Smooth muscle cell of the coronary artery (primary cell): Measurements from ENCODE around the gene CYP2C18. TPM values are rescaled to one million over a fixed set of nuclear protein-coding genes. Genes with fewer than 3 reads are reported as not detected.

ENCODE experiments used
- total RNA-seq: library from RNA; depleted of rRNA; stranded (reverse); fragments of >200 nt; gene quantifications from 2 replicates; pipeline ENCODE4 v1.2.3, GENCODE V29; 2014; ENCODE audit warnings: low replicate concordance

The CYP2C18 gene
- not detected in 2 replicates for total RNA-seq

GRCh38 chr10:94683214-94684054 is at the start of gene CYP2C18:
CYP2C18 (plus strand) TSS chr10:94683729; CDS start chr10:94683820, 91 bp downstream.

GRCh38 chr10:94762393-94762792 is 78.9 kb downstream of the CYP2C18 start, which contains the start of gene CYP2C19:
CYP2C19 (plus strand) TSS chr10:94762681; CDS start chr10:94762706, 25 bp downstream.

Other genes with a start within 250 kb of the CYP2C18 start
- 1.6 and 10.1 TPM in 2 replicates for gene HELLS, start 137.9 kb upstream of the CYP2C18 start, total RNA-seq
- gene CYP2C19, start 79.0 kb downstream of the CYP2C18 start, total RNA-seq = not detected in 2 replicates